B cell (primary cell): Measurements from ENCODE around the gene CDK12. TPM values are rescaled to one million over a fixed set of nuclear protein-coding genes. Genes with fewer than 3 reads are reported as not detected.

Experiments
- ATAC-seq: fragments of 200-7000 bp; cut with Tn5 transposase; one replicate; pipeline ENCODE4 v1.10.0; 2021; ENCODE audit warnings: low read depth, mild to moderate bottlenecking, moderate number of reproducible peaks, moderate library complexity
- CTCF ChIA-PET: fragments of 350-600 bp; sonication (Branson Sonifier 250); formaldehyde crosslinking; loops from one replicate; lab custom pipeline; 2021; ENCODE audit warnings: antibody characterized with exemption, inconsistent platforms; lab: Charles Lee
- POLR2A ChIA-PET: fragments of 350-600 bp; sonication (Branson Sonifier 250); formaldehyde crosslinking; loops from one replicate; lab custom pipeline; 2021; ENCODE audit warnings: antibody characterized with exemption; lab: Charles Lee
- DNase-seq: peaks from one replicate; pipeline ENCODE4 v3.0.0; 2013
- H2AFZ ChIP-seq: 2 replicates; pipeline ENCODE4 v1.6.1; 2012; ENCODE audit warnings: mild to moderate bottlenecking, low read depth, low read length; ENCODE audit not compliant: insufficient read depth, poor library complexity, severe bottlenecking
- H3K27ac ChIP-seq, 2 donors: 1 replicate in 1 of 2; 2 replicates in 1 of 2; pipeline ENCODE4 v1.5.1; 2012 to 2013; ENCODE audit warnings: low read length in 2 of 2, mild to moderate bottlenecking in 2 of 2, moderate library complexity in 1 of 2
- H3K27me3 ChIP-seq, 4 experiments: fragments of 200-600 bp in 1 of 4; sonication (generic) in 1 of 4; replicated peaks in 1 of 4; 1 replicate in 2 of 4; 2 replicates in 2 of 4; pipeline versions ENCODE4 v1.6.1 to v1.7.0; 2013 to 2016; ENCODE audit warnings: low read length in 3 of 4, mild to moderate bottlenecking in 2 of 4, mixed read lengths in 1 of 4, moderate library complexity in 1 of 4; ENCODE audit not compliant: insufficient read depth in 4 of 4, control insufficient read depth in 3 of 4; ENCODE audit errors: control extremely low read depth in 1 of 4
- H3K36me3 ChIP-seq, 2 experiments: replicated peaks in 1 of 2; 1 replicate in 1 of 2; 2 replicates in 1 of 2; pipeline versions ENCODE4 v1.6.1 to v1.7.1; 2013; ENCODE audit warnings: low read length in 1 of 2; ENCODE audit not compliant: insufficient read depth in 2 of 2, control insufficient read depth in 1 of 2; ENCODE audit errors: control extremely low read depth in 1 of 2, extremely low read depth in 1 of 2
- H3K4me1 ChIP-seq, 2 donors: fragments of 200-600 bp in 1 of 2; sonication (generic) in 1 of 2; 1 replicate in 1 of 2; 2 replicates in 1 of 2; pipeline versions ENCODE4 v1.5.1 to v1.6.1; 2013 to 2017; ENCODE audit warnings: low read length in 2 of 2; ENCODE audit not compliant: control insufficient read depth in 2 of 2, insufficient read depth in 2 of 2
- H3K4me2 ChIP-seq: replicated peaks from 2 replicates; pipeline ENCODE3; 2012; ENCODE audit warnings: mild to moderate bottlenecking, low read depth, low read length; ENCODE audit not compliant: poor library complexity, severe bottlenecking
- H3K4me3 ChIP-seq, 5 experiments: fragments of 200-600 bp in 1 of 5; sonication (generic) in 1 of 5; 1 replicate in 3 of 5; 2 replicates in 2 of 5; pipeline versions ENCODE4 v1.5.1 to v1.7.0; 2011 to 2016; ENCODE audit warnings: low read length in 4 of 5, mild to moderate bottlenecking in 4 of 5, low read depth in 2 of 5, control low read depth in 1 of 5, moderate library complexity in 1 of 5; ENCODE audit not compliant: insufficient read depth in 1 of 5; ENCODE audit errors: control extremely low read depth in 1 of 5, extremely low read depth in 1 of 5
- H3K79me2 ChIP-seq: fragments of 200-600 bp; sonication (generic); one replicate; pipeline ENCODE4 v1.6.0; 2016; ENCODE audit warnings: low read length; ENCODE audit not compliant: control insufficient read depth, insufficient read depth
- H3K9ac ChIP-seq: fragments of 200-600 bp; sonication (generic); 2 replicates; pipeline ENCODE4 v1.6.1; 2017; ENCODE audit warnings: mild to moderate bottlenecking, low read length, moderate library complexity
- H3K9me3 ChIP-seq, 3 donors: one replicate each; pipeline versions ENCODE4 v1.6.1 to v1.7.1; 2013; ENCODE audit warnings: low read length in 2 of 3; ENCODE audit not compliant: control insufficient read depth in 2 of 3, insufficient read depth in 1 of 3; ENCODE audit errors: control extremely low read depth in 1 of 3
- H4K20me1 ChIP-seq: 2 replicates; pipeline ENCODE4 v1.6.0; 2012; ENCODE audit warnings: mild to moderate bottlenecking, low read length; ENCODE audit not compliant: insufficient read depth, control insufficient read depth, poor library complexity, severe bottlenecking
- H3K27ac Mint-ChIP-seq: one replicate; pipeline ENCODE4 v1.8.0; 2021; ENCODE audit warnings: mixed read lengths
- H3K27me3 Mint-ChIP-seq: one replicate; pipeline ENCODE4 v1.8.0; 2021; ENCODE audit warnings: mixed read lengths
- H3K4me1 Mint-ChIP-seq: one replicate; pipeline ENCODE4 v1.8.0; 2021; ENCODE audit warnings: mixed read lengths
- H3K4me3 Mint-ChIP-seq: one replicate; pipeline ENCODE4 v1.8.0; 2021; ENCODE audit warnings: mixed read lengths
- H3K9me3 Mint-ChIP-seq: one replicate; pipeline ENCODE4 v1.8.0; 2022; ENCODE audit warnings: mixed read lengths; ENCODE audit not compliant: insufficient read depth
- EZH2 ChIP-seq: IDR thresholded peaks from 2 replicates; pipeline ENCODE4 v1.6.1; 2012; ENCODE audit warnings: borderline replicate concordance, low read depth, mild to moderate bottlenecking, moderate library complexity, low read length; ENCODE audit not compliant: insufficient read depth, poor library complexity, severe bottlenecking
- WGBS: methylation state at CpG from one replicate; pipeline ENCODE4 v1.1.5; 2013; ENCODE audit warnings: missing lambda C conversion rate; ENCODE audit not compliant: insufficient coverage; 5-methylcytosine and 5-hydroxymethylcytosine counted together
- intact Hi-C: fragments of 100-400 bp; cut with micrococcal nuclease; formaldehyde crosslinking; loops from one replicate; pipeline ENCODE4 v1.10.0; 2022
- polyA plus RNA-seq: library from polyadenylated mRNA; depleted of rRNA; stranded (reverse); fragments of >200 nt; gene quantifications from 2 replicates; pipeline ENCODE4 v1.2.3, GENCODE V29; 2012
- total RNA-seq, 2 donors: library from RNA; stranded (reverse); fragments of 120-200 nt in 1 of 2; gene quantifications; 1 replicate in 1 of 2; 2 replicates in 1 of 2; pipeline versions ENCODE4 v1.2.3 to v1.2.4, GENCODE V29; 2013 to 2022
- TF ChIP-seq, protein P1 (sequence below): fragments of 200-600 bp; IDR thresholded peaks from one replicate; pipeline ENCODE4 v1.8.0; 2022; ENCODE audit warnings: antibody characterized with exemption, mild to moderate bottlenecking

The CDK12 gene
- total and polyA plus RNA-seq, 2 donors (not counting 1 experiment from before 2014, with no cell fraction given): 29.8 to 117 TPM

DNA sequence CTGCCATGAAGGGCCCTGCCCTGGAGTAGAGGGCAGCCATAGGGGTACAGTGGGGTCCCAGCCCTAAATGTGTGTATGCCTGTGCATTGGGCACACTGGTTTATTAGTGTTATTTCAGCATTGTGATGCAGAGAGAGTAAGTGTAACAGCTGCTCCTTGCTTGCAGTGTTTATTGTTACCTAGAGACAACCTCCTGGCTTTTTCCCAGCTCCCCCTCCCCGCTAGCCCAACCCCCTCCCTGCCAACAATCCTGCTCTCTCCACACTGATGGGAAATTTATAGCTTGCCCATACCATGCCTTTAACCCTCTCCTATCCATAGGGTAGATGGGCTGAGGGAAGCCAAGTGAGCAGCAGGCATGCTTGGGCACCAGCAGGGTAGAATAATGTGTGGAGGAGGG is 95.1 kb downstream of the CDK12 start:
- no peaks in the 10 kb centered on the region for H3K79me2 ChIP-seq
- Mint-ChIP-seq H3K4me3 (no peak overlapping the region), H3K27ac (no peak overlapping the region), H3K9me3 (no peaks in the 10 kb centered on the region), H3K27me3 (no peaks in the 10 kb centered on the region), H3K4me1 (peaks cover 9% of the 10 kb centered on the region)
- intact Hi-C loops: no loop called here
- H3K36me3 ChIP-seq: peaks cover 0 to 43% of the 10 kb centered on the region in 2 experiments
- peaks cover 5 to 6% of the 10 kb centered on the region in 2 donors for H3K4me1 ChIP-seq
- POLR2A ChIA-PET: no interaction called here
- no peaks in the 10 kb centered on the region for H3K9me3 ChIP-seq
- CTCF ChIA-PET: interaction anchor here (0.9 to 14.3 kb wide), 3 partner anchors 9 to 316 kb away, joined by 3 to 262 read pairs (median 11); no protein-coding TSS in a partner anchor
- no peak for DNase-seq
- no peak overlapping the region for H3K27ac ChIP-seq
- no peaks in the 10 kb centered on the region for H4K20me1 ChIP-seq
- no peak for ATAC-seq
- WGBS: no CpG with 5 or more reads among the region's 1 CpG
- no peak for TF ChIP-seq EZH2
- TF ChIP-seq, protein P1, sequence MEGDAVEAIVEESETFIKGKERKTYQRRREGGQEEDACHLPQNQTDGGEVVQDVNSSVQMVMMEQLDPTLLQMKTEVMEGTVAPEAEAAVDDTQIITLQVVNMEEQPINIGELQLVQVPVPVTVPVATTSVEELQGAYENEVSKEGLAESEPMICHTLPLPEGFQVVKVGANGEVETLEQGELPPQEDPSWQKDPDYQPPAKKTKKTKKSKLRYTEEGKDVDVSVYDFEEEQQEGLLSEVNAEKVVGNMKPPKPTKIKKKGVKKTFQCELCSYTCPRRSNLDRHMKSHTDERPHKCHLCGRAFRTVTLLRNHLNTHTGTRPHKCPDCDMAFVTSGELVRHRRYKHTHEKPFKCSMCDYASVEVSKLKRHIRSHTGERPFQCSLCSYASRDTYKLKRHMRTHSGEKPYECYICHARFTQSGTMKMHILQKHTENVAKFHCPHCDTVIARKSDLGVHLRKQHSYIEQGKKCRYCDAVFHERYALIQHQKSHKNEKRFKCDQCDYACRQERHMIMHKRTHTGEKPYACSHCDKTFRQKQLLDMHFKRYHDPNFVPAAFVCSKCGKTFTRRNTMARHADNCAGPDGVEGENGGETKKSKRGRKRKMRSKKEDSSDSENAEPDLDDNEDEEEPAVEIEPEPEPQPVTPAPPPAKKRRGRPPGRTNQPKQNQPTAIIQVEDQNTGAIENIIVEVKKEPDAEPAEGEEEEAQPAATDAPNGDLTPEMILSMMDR: no peak
- no peak overlapping the region for H3K4me2 ChIP-seq
- H3K4me3 ChIP-seq: no peak overlapping the region
- no peaks in the 10 kb centered on the region for H3K27me3 ChIP-seq
- no peak overlapping the region for H3K9ac ChIP-seq
- no peak overlapping the region for H2AFZ ChIP-seq

DNA sequence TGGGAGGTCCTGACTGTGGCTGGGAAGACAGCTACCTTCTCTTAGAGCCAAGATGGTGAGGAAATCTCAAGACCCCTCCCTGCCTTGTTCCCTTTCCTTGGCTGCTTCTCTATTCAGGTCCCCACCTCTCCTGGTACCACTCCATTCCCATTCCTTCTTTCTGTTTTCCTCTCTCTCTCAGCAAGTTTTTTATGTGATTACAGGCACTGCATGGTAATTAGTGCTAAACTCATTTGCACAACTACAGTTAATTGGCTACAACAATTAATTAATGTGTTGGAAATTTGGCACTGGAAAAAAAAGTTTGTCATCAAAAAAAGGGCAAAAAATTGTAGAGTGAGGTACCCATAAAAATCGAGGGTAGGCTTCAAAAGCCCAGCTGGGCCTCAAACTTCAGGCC is 101.1 kb downstream of the CDK12 start:
- DNase-seq (no peak), ATAC-seq (no peak)
- no peak for TF ChIP-seq EZH2
- TF ChIP-seq, protein P1: no peak
- Mint-ChIP-seq H3K27ac (no peak overlapping the region), H3K4me3 (no peak overlapping the region), H3K4me1 (peaks cover 6% of the 10 kb centered on the region), H3K9me3 (no peaks in the 10 kb centered on the region), H3K27me3 (no peaks in the 10 kb centered on the region)
- peaks cover 0 to 5% of the 10 kb centered on the region in 2 donors for H3K4me1 ChIP-seq
- H3K4me2 ChIP-seq: no peak overlapping the region
- H4K20me1 ChIP-seq: no peaks in the 10 kb centered on the region
- H3K9me3 ChIP-seq: no peaks in the 10 kb centered on the region
- peaks cover 11 to 29% of the 10 kb centered on the region in 2 experiments for H3K36me3 ChIP-seq
- H2AFZ ChIP-seq: no peak overlapping the region
- intact Hi-C loops: no loop called here
- POLR2A ChIA-PET: interaction anchor here (1.1 kb wide), 1 partner anchor 63 kb away, joined by 5 read pairs; no protein-coding TSS in a partner anchor
- no peak overlapping the region for H3K9ac ChIP-seq
- 80% methylated on average over 1 of the region's 1 CpG for WGBS
- no peak overlapping the region for H3K4me3 ChIP-seq
- H3K27me3 ChIP-seq: no peaks in the 10 kb centered on the region
- H3K79me2 ChIP-seq: no peaks in the 10 kb centered on the region
- no peak overlapping the region for H3K27ac ChIP-seq
- CTCF ChIA-PET: no interaction called here
